ENCODE measurements around the gene NLRC5.

The NLRC5 gene

GRCh38 chr16:56988948-56989945 lies at the start of gene NLRC5:
Gene NLRC5 (plus strand): TSS chr16:56989557. CDS start chr16:57020713, 31,156 bp downstream.
- no peak for FAIRE-seq

GRCh38 chr16:56939801-56940200 lies 49.6 kb upstream of the NLRC5 start:
- no peak for FAIRE-seq

GRCh38 chr16:56941092-56941491 lies 48.3 kb upstream of the NLRC5 start:
- FAIRE-seq, result no peak

GRCh38 chr16:56941856-56942331 lies 47.5 kb upstream of the NLRC5 start:
- no peak for FAIRE-seq

- no peak for FAIRE-seq
Observed at GRCh38 chr16:56943761-56944375, 45.5 kb upstream of the NLRC5 start.

GRCh38 chr16:56944954-56945839 lies 44.2 kb upstream of the NLRC5 start:
- no peak for FAIRE-seq

- FAIRE-seq, result no peak
Observed at GRCh38 chr16:56945847-56946527, 43.4 kb upstream of the NLRC5 start.

GRCh38 chr16:56946767-56947603 lies 42.4 kb upstream of the NLRC5 start:
- FAIRE-seq, result no peak

GRCh38 chr16:56947604-56947995 lies 41.8 kb upstream of the NLRC5 start:
- FAIRE-seq, result no peak

GRCh38 chr16:56948234-56948633 lies 41.1 kb upstream of the NLRC5 start:
- no peak for FAIRE-seq

- FAIRE-seq, result no peak
Observed at GRCh38 chr16:56950051-56950450, 39.3 kb upstream of the NLRC5 start.

GRCh38 chr16:56950455-56950854 lies 38.9 kb upstream of the NLRC5 start:
- FAIRE-seq, result no peak

GRCh38 chr16:56950881-56951771 lies 38.2 kb upstream of the NLRC5 start:
- no peak for FAIRE-seq

- FAIRE-seq, result no peak
Observed at GRCh38 chr16:56953006-56953405, 36.4 kb upstream of the NLRC5 start.

GRCh38 chr16:56956076-56956475 lies 33.3 kb upstream of the NLRC5 start:
- no peak for FAIRE-seq

- no peak for FAIRE-seq
Observed at GRCh38 chr16:56956756-56957155, 32.6 kb upstream of the NLRC5 start.

GRCh38 chr16:56960681-56961281 lies 28.6 kb upstream of the NLRC5 start:
- FAIRE-seq, result no peak

- no peak for FAIRE-seq
Observed at GRCh38 chr16:56961386-56961785, 28.0 kb upstream of the NLRC5 start.

- FAIRE-seq, result no peak
Observed at GRCh38 chr16:56961851-56962281, 27.5 kb upstream of the NLRC5 start, which contains the start of gene CETP. Gene CETP (plus strand): TSS chr16:56961950. CDS start chr16:56961980, 30 bp downstream.
